WTC11 (cell line): ENCODE results near the gene CHADL. TPM values are rescaled to one million over a fixed set of nuclear protein-coding genes. Genes with fewer than 3 reads are reported as not detected.

Experiments used
- ATAC-seq: fragments of 200-7000 bp; cut with Tn5 transposase; 2 replicates; pipeline ENCODE4 v1.10.0; 2021; ENCODE audit warnings: mild to moderate bottlenecking, moderate library complexity
- CTCF ChIA-PET: fragments of 300-600 bp; sonication (Branson Sonifier 250); formaldehyde crosslinking; loops from one replicate; lab custom pipeline; 2021; ENCODE audit warnings: antibody characterized with exemption; lab: Charles Lee
- POLR2A ChIA-PET: fragments of 350-600 bp; sonication (Branson Sonifier 250); formaldehyde crosslinking; loops from one replicate; lab custom pipeline; 2021; ENCODE audit warnings: antibody characterized with exemption; lab: Charles Lee
- DNase-seq: peaks from one replicate; pipeline ENCODE4 v3.0.0; 2021; ENCODE audit warnings: low spot score
- H3K27ac Mint-ChIP-seq: 2 replicates; pipeline ENCODE4 v1.8.0; 2021; ENCODE audit warnings: mixed read lengths
- H3K27me3 Mint-ChIP-seq: 2 replicates; pipeline ENCODE4 v1.8.0; 2021; ENCODE audit warnings: low read depth, mild to moderate bottlenecking, moderate library complexity, mixed read lengths
- H3K36me3 Mint-ChIP-seq: 2 replicates; pipeline ENCODE4 v1.8.0; 2021; ENCODE audit warnings: mixed read lengths
- H3K4me1 Mint-ChIP-seq: 2 replicates; pipeline ENCODE4 v1.8.0; 2022; ENCODE audit warnings: mixed read lengths
- H3K4me3 Mint-ChIP-seq: 2 replicates; pipeline ENCODE4 v1.8.0; 2021; ENCODE audit warnings: mild to moderate bottlenecking, moderate library complexity, mixed read lengths
- H3K9me3 Mint-ChIP-seq: 2 replicates; pipeline ENCODE4 v1.8.0; 2021; ENCODE audit warnings: mixed read lengths
- CREB1 ChIP-seq: sonication (generic); formaldehyde crosslinking; IDR thresholded peaks from 2 replicates; pipeline ENCODE4 v1.8.0; 2023; ENCODE audit warnings: mild to moderate bottlenecking, missing genetic modification reagents
- CREM ChIP-seq: sonication (generic); formaldehyde crosslinking; IDR thresholded peaks from 2 replicates; pipeline ENCODE4 v1.8.1; 2022; ENCODE audit warnings: mild to moderate bottlenecking, missing genetic modification reagents, moderate library complexity
- ELF4 ChIP-seq: sonication (generic); formaldehyde crosslinking; IDR thresholded peaks from 2 replicates; pipeline ENCODE4 v1.8.1; 2022; ENCODE audit warnings: low read depth, mild to moderate bottlenecking, moderate library complexity, missing genetic modification reagents
- ERG ChIP-seq: fragments of 250-450 bp; sonication (Bioruptor Pico); IDR thresholded peaks from 2 replicates; pipeline ENCODE4 v1.8.0; 2021; ENCODE audit warnings: mild to moderate bottlenecking
- GTF2I ChIP-seq: fragments of 250-450 bp; sonication (Bioruptor Pico); conservative IDR thresholded peaks from 2 replicates; pipeline ENCODE4 v1.4.0; 2021; ENCODE audit warnings: mild to moderate bottlenecking
- IRF2 ChIP-seq: sonication (generic); formaldehyde crosslinking; IDR thresholded peaks from 2 replicates; pipeline ENCODE4 v1.8.0; 2022; ENCODE audit warnings: low read depth, missing genetic modification reagents, borderline replicate concordance
- KAT7 ChIP-seq: sonication (generic); formaldehyde crosslinking; IDR thresholded peaks from 2 replicates; pipeline ENCODE4 v1.8.1; 2023; ENCODE audit warnings: missing genetic modification reagents, mild to moderate bottlenecking, borderline replicate concordance
- NFATC4 ChIP-seq: fragments of 250-450 bp; sonication (Bioruptor Pico); IDR thresholded peaks from 2 replicates; pipeline ENCODE4 v1.9.0; 2021; ENCODE audit warnings: mild to moderate bottlenecking
- NR2C2 ChIP-seq: sonication (generic); formaldehyde crosslinking; IDR thresholded peaks from 2 replicates; pipeline ENCODE4 v1.8.0; 2022; ENCODE audit warnings: mild to moderate bottlenecking, missing genetic modification reagents
- NR3C1 ChIP-seq: sonication (generic); formaldehyde crosslinking; conservative IDR thresholded peaks from 2 replicates; pipeline ENCODE4 v1.8.1; 2023; ENCODE audit warnings: low read depth, mild to moderate bottlenecking, missing genetic modification reagents
- PRDM15 ChIP-seq: sonication (generic); formaldehyde crosslinking; IDR thresholded peaks from 2 replicates; pipeline ENCODE4 v1.8.0; 2022; ENCODE audit warnings: missing genetic modification reagents
- SMAD3 ChIP-seq: sonication (generic); formaldehyde crosslinking; IDR thresholded peaks from 2 replicates; pipeline ENCODE4 v1.8.0; 2022; ENCODE audit warnings: missing genetic modification reagents, mild to moderate bottlenecking, borderline replicate concordance
- SP1 ChIP-seq: sonication (generic); formaldehyde crosslinking; conservative IDR thresholded peaks from 2 replicates; pipeline ENCODE4 v1.8.1; 2022; ENCODE audit warnings: missing genetic modification reagents
- ZBTB21 ChIP-seq: sonication (generic); formaldehyde crosslinking; IDR thresholded peaks from 2 replicates; pipeline ENCODE4 v1.8.1; 2023; ENCODE audit warnings: mild to moderate bottlenecking, missing genetic modification reagents, borderline replicate concordance
- ZNF138 ChIP-seq: sonication (generic); formaldehyde crosslinking; conservative IDR thresholded peaks from 2 replicates; pipeline ENCODE4 v1.8.1; 2022; ENCODE audit warnings: mild to moderate bottlenecking, moderate library complexity, missing genetic modification reagents
- ZNF396 ChIP-seq: fragments of 250-450 bp; sonication (Bioruptor Pico); IDR thresholded peaks from 2 replicates; pipeline ENCODE4 v1.8.0; 2021; ENCODE audit warnings: mild to moderate bottlenecking, moderate library complexity, borderline replicate concordance
- ZNF416 ChIP-seq: fragments of 250-450 bp; sonication (Bioruptor Pico); IDR thresholded peaks from 2 replicates; pipeline ENCODE4 v1.9.0; 2021; ENCODE audit warnings: mild to moderate bottlenecking, inconsistent platforms
- ZNF423 ChIP-seq: fragments of 250-450 bp; sonication (Bioruptor Pico); IDR thresholded peaks from 2 replicates; pipeline ENCODE4 v2.1.2; 2022; ENCODE audit warnings: mild to moderate bottlenecking, moderate library complexity
- ZSCAN18 ChIP-seq: fragments of 250-450 bp; sonication (Bioruptor Pico); IDR thresholded peaks from 2 replicates; pipeline ENCODE4 v2.1.2; 2022; ENCODE audit warnings: mild to moderate bottlenecking, moderate library complexity
- total RNA-seq: library from RNA; stranded (reverse); gene quantifications from 3 replicates; pipeline ENCODE4 v1.2.3, GENCODE V29; 2021
- TF ChIP-seq, protein P1 (sequence below): sonication (generic); formaldehyde crosslinking; IDR thresholded peaks from 2 replicates; pipeline ENCODE4 v1.8.1; 2023; ENCODE audit warnings: mild to moderate bottlenecking, missing genetic modification reagents, moderate library complexity
- TF ChIP-seq, protein P2 (sequence below): fragments of 250-450 bp; sonication (Bioruptor Pico); IDR thresholded peaks from 2 replicates; pipeline ENCODE4 v1.9.0; 2021; ENCODE audit warnings: mild to moderate bottlenecking
- TF ChIP-seq, protein P3 (sequence below): fragments of 250-450 bp; sonication (Bioruptor Pico); IDR thresholded peaks from 2 replicates; pipeline ENCODE4 v1.9.0; 2021; ENCODE audit warnings: mild to moderate bottlenecking, borderline replicate concordance

The CHADL gene
- total RNA-seq, 1 experiment from 2014 or later = 1.2 TPM

DNA sequence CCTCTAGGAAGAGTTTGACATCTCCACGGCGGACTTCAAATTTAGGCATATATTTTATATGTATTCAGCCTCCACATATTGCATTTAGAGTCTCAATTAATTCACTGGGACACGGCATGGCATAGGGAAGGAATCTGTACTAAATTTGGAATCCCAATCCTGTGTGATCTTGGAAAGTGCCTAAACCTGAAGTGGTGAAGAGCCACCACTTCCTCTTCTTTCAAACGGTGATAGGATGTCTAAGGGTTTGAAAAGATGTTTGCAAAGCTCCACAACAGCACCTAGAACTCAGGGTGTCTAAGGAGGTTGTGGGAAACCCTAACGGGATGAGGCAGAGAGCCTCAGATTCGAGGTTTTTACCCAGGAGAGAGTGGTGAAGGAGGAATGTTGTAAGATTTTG is 36.7 kb downstream of the CHADL start:
- Mint-ChIP-seq H3K4me1 (peaks cover 14% of the 10 kb centered on the region), H3K4me3 (no peak overlapping the region), H3K27me3 (peaks cover 33% of the 10 kb centered on the region), H3K27ac (peak overlapping the region; percentile 83; the same call in 1 of the 2 replicates), H3K36me3 (no peaks in the 10 kb centered on the region; the same call in 1 of the 2 replicates), H3K9me3 (no peaks in the 10 kb centered on the region)
- TF ChIP-seq ZBTB21 (no peak), IRF2 (CRISPR knock-in tag) (no peak), KAT7 (CRISPR knock-in tag) (no peak), ZNF423 (CRISPR knock-in tag) (no peak), NR3C1 (CRISPR knock-in tag) (no peak), GTF2I (CRISPR knock-in tag) (no peak), PRDM15 (CRISPR knock-in tag) (no peak), SP1 (no peak), ELF4 (no peak), ZNF138 (CRISPR knock-in tag) (no peak), ZNF416 (CRISPR knock-in tag) (no peak), ERG (CRISPR knock-in tag) (no peak), NR2C2 (CRISPR knock-in tag) (no peak), CREB1 (CRISPR knock-in tag) (no peak), CREM (CRISPR knock-in tag) (no peak)
- TF ChIP-seq, protein P1, sequence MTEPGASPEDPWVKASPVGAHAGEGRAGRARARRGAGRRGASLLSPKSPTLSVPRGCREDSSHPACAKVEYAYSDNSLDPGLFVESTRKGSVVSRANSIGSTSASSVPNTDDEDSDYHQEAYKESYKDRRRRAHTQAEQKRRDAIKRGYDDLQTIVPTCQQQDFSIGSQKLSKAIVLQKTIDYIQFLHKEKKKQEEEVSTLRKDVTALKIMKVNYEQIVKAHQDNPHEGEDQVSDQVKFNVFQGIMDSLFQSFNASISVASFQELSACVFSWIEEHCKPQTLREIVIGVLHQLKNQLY (CRISPR knock-in tag) = no peak
- TF ChIP-seq, protein P2, sequence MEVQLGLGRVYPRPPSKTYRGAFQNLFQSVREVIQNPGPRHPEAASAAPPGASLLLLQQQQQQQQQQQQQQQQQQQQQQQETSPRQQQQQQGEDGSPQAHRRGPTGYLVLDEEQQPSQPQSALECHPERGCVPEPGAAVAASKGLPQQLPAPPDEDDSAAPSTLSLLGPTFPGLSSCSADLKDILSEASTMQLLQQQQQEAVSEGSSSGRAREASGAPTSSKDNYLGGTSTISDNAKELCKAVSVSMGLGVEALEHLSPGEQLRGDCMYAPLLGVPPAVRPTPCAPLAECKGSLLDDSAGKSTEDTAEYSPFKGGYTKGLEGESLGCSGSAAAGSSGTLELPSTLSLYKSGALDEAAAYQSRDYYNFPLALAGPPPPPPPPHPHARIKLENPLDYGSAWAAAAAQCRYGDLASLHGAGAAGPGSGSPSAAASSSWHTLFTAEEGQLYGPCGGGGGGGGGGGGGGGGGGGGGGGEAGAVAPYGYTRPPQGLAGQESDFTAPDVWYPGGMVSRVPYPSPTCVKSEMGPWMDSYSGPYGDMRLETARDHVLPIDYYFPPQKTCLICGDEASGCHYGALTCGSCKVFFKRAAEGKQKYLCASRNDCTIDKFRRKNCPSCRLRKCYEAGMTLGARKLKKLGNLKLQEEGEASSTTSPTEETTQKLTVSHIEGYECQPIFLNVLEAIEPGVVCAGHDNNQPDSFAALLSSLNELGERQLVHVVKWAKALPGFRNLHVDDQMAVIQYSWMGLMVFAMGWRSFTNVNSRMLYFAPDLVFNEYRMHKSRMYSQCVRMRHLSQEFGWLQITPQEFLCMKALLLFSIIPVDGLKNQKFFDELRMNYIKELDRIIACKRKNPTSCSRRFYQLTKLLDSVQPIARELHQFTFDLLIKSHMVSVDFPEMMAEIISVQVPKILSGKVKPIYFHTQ (CRISPR knock-in tag) = no peak
- DNase-seq = no peak
- ChIA-PET POLR2A (no interaction called here), CTCF (no interaction called here)
- no peak for ATAC-seq

- Mint-ChIP-seq H3K4me3 (no peak overlapping the region), H3K27ac (no peak overlapping the region), H3K4me1 (peaks cover 14% of the 10 kb centered on the region), H3K36me3 (no peaks in the 10 kb centered on the region), H3K27me3 (peaks cover 43% of the 10 kb centered on the region), H3K9me3 (no peaks in the 10 kb centered on the region)
- ATAC-seq (no peak), DNase-seq (no peak)
- CTCF ChIA-PET = no interaction called here
- POLR2A ChIA-PET = no interaction called here
- TF ChIP-seq ZSCAN18 (CRISPR knock-in tag) (no peak), ELF4 (no peak), SMAD3 (CRISPR knock-in tag) (no peak), ZNF396 (CRISPR knock-in tag) (no peak), ZNF423 (CRISPR knock-in tag) (no peak), NFATC4 (CRISPR knock-in tag) (no peak)
- TF ChIP-seq, protein P3, sequence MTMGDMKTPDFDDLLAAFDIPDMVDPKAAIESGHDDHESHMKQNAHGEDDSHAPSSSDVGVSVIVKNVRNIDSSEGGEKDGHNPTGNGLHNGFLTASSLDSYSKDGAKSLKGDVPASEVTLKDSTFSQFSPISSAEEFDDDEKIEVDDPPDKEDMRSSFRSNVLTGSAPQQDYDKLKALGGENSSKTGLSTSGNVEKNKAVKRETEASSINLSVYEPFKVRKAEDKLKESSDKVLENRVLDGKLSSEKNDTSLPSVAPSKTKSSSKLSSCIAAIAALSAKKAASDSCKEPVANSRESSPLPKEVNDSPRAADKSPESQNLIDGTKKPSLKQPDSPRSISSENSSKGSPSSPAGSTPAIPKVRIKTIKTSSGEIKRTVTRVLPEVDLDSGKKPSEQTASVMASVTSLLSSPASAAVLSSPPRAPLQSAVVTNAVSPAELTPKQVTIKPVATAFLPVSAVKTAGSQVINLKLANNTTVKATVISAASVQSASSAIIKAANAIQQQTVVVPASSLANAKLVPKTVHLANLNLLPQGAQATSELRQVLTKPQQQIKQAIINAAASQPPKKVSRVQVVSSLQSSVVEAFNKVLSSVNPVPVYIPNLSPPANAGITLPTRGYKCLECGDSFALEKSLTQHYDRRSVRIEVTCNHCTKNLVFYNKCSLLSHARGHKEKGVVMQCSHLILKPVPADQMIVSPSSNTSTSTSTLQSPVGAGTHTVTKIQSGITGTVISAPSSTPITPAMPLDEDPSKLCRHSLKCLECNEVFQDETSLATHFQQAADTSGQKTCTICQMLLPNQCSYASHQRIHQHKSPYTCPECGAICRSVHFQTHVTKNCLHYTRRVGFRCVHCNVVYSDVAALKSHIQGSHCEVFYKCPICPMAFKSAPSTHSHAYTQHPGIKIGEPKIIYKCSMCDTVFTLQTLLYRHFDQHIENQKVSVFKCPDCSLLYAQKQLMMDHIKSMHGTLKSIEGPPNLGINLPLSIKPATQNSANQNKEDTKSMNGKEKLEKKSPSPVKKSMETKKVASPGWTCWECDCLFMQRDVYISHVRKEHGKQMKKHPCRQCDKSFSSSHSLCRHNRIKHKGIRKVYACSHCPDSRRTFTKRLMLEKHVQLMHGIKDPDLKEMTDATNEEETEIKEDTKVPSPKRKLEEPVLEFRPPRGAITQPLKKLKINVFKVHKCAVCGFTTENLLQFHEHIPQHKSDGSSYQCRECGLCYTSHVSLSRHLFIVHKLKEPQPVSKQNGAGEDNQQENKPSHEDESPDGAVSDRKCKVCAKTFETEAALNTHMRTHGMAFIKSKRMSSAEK (CRISPR knock-in tag) = no peak
Measured at GRCh38 chr22:41203118-41203517, 37.6 kb downstream of the CHADL start.
